Choroid plexus epithelial cell (primary cell): ENCODE results near the gene TAPBP.

Experiments
- DNase-seq: peaks from one replicate; pipeline ENCODE4 v3.0.0-alpha.2; 2010; ENCODE audit warnings: low read depth
- H3K4me3 ChIP-seq: 2 replicates; pipeline ENCODE4 v1.5.1; 2011; ENCODE audit warnings: low read depth, mild to moderate bottlenecking, control low read depth, low read length, moderate library complexity
- CTCF ChIP-seq: conservative IDR thresholded peaks from 2 replicates; pipeline ENCODE4 v1.5.1; 2011; ENCODE audit warnings: low read depth, mild to moderate bottlenecking, control low read depth, inconsistent platforms, low read length, moderate library complexity

Gene TAPBP

GRCh38 chr6:33249732-33250630 is 63.9 kb downstream of the TAPBP start:
- TF ChIP-seq CTCF: no peak
- H3K4me3 ChIP-seq: peak overlapping the region; percentile 78
- DNase-seq: peak; percentile 76
